Measurements from ENCODE around the gene IMP4. TPM values are rescaled to one million over a fixed set of nuclear protein-coding genes. Genes with fewer than 3 reads are reported as not detected.

The IMP4 gene
- polyA plus RNA-seq, 1 of the 3 experiments (the other 2 are of a cell fraction) = 252 TPM

GRCh38 chr2:130388221-130388907 is 45.7 kb downstream of the IMP4 start (continued):
- no peak for TF ChIP-seq NFIC (IDR thresholded peaks at IDR 0.05; ENCODE audit: borderline replicate concordance)

- H3K4me3 ChIP-seq (ENCODE audit: low read depth in 2 of 2, low read length in 1 of 2) = no peak overlapping the region
- TF ChIP-seq NRF1 (IDR thresholded peaks at IDR 0.05; ENCODE audit: low read depth, low read length) = no peak
- TF ChIP-seq USF1 (IDR thresholded peaks at IDR 0.05; ENCODE audit: borderline replicate concordance, low read depth) = no peak
- TF ChIP-seq RFX5 (IDR thresholded peaks at IDR 0.05; ENCODE audit: low read length) = no peak
- no peak for TF ChIP-seq YY1 (IDR thresholded peaks at IDR 0.05; ENCODE audit: low read depth)
- no peak for TF ChIP-seq FOXJ3 (CRISPR knock-in tag; IDR thresholded peaks at IDR 0.05)
- TF ChIP-seq GATA2 (CRISPR knock-in tag; IDR thresholded peaks at IDR 0.05) = no peak
- no peak for TF ChIP-seq NFIC (IDR thresholded peaks at IDR 0.05; ENCODE audit: borderline replicate concordance)
- TF ChIP-seq TAF1 (IDR thresholded peaks at IDR 0.05; ENCODE audit: borderline replicate concordance, low read depth, low read length) = no peak
- no peak for TF ChIP-seq RXRA (IDR thresholded peaks at IDR 0.05; ENCODE audit: borderline replicate concordance, low read depth)
- no peak for TF ChIP-seq USF2 (IDR thresholded peaks at IDR 0.05; ENCODE audit: borderline replicate concordance, low read depth, low read length)
- H3K27me3 ChIP-seq (ENCODE audit: insufficient read depth) = no peaks in the 10 kb centered on the region
- no peak overlapping the region for H3K27ac ChIP-seq (ENCODE audit: low read depth in 2 of 2, low read length in 1 of 2)
- no peaks in the 10 kb centered on the region for H3K9me2 ChIP-seq
- H3K79me2 ChIP-seq (ENCODE audit: insufficient read depth) = no peaks in the 10 kb centered on the region
- no peaks in the 10 kb centered on the region for H3K36me3 ChIP-seq (replicated peaks in 1 of 2; ENCODE audit: control insufficient read depth in 1 of 2, insufficient read depth in 2 of 2, low read length in 1 of 2)
- ChIA-PET CTCF (interaction anchor here (1.0 to 5.2 kb wide), 5 partner anchors 9 to 408 kb away, joined by 3 to 18 read pairs (median 4); partner anchors contain the start of gene PTPN18), POLR2A (interaction anchor here (3.2 kb wide), 1 partner anchor 47 kb away, joined by 10 read pairs; the partner anchor contains the start of gene IMP4)
- H4K20me1 ChIP-seq (ENCODE audit: insufficient read depth) = no peaks in the 10 kb centered on the region
- H3K9ac ChIP-seq = no peak overlapping the region
- DNase-seq = no peak
- H3F3A ChIP-seq (replicated peaks; ENCODE audit: insufficient read depth) = peaks cover 4% of the 10 kb centered on the region
- WGBS (ENCODE audit: low lambda C conversion rate) = 90% methylated on average over 6 of the region's 6 CpGs
- H3K4me1 ChIP-seq (ENCODE audit: control insufficient read depth in 1 of 2, insufficient read depth in 2 of 2, low read depth in 1 of 2, low read length in 1 of 2) = peaks cover 0 to 10% of the 10 kb centered on the region in 2 experiments; a peak in 1 of 4 replicates
- H3K9me3 ChIP-seq = no peaks in the 10 kb centered on the region
- no peak overlapping the region for H3K4me2 ChIP-seq
- no peak overlapping the region for H2AFZ ChIP-seq (ENCODE audit: low read depth)
Observed at GRCh38 chr2:130389358-130389757, 46.7 kb downstream of the IMP4 start.

GRCh38 chr2:130389783-130390182 is 47.1 kb downstream of the IMP4 start:
- Histone ChIP-seq H3K4me1 (ENCODE audit: control insufficient read depth in 1 of 2, insufficient read depth in 2 of 2, low read depth in 1 of 2, low read length in 1 of 2) (peaks cover 0 to 10% of the 10 kb centered on the region in 2 experiments; a peak in 1 of 4 replicates), H3K79me2 (ENCODE audit: insufficient read depth) (no peaks in the 10 kb centered on the region), H3K9me2 (no peaks in the 10 kb centered on the region), H3K9ac (no peak overlapping the region), H3K4me2 (no peak overlapping the region), H3K27ac (ENCODE audit: low read depth in 2 of 2, low read length in 1 of 2) (no peak overlapping the region), H2AFZ (ENCODE audit: low read depth) (no peak overlapping the region), H3K4me3 (ENCODE audit: low read depth in 2 of 2, low read length in 1 of 2) (no peak overlapping the region), H3F3A (replicated peaks; ENCODE audit: insufficient read depth) (peaks cover 4% of the 10 kb centered on the region), H4K20me1 (ENCODE audit: insufficient read depth) (no peaks in the 10 kb centered on the region), H3K27me3 (ENCODE audit: insufficient read depth) (no peaks in the 10 kb centered on the region), H3K36me3 (replicated peaks in 1 of 2; ENCODE audit: control insufficient read depth in 1 of 2, insufficient read depth in 2 of 2, low read length in 1 of 2) (no peaks in the 10 kb centered on the region), H3K9me3 (no peaks in the 10 kb centered on the region)
- ChIA-PET CTCF (interaction anchor here (1.0 to 5.2 kb wide), 4 partner anchors 10 to 408 kb away, joined by 3 to 18 read pairs (median 4); no protein-coding TSS in a partner anchor), POLR2A (interaction anchor here (3.2 kb wide), 1 partner anchor 47 kb away, joined by 10 read pairs; the partner anchor contains the start of gene IMP4)
- no peak for DNase-seq
- TF ChIP-seq PBX3 (IDR thresholded peaks at IDR 0.05) (no peak), EZH2phosphoT487 (IDR thresholded peaks at IDR 0.05; ENCODE audit: borderline replicate concordance, low read depth) (no peak), RCOR1 (IDR thresholded peaks at IDR 0.05; ENCODE audit: low read length) (no peak), RAD21 (IDR thresholded peaks at IDR 0.05; ENCODE audit: low read length) (no peak)
- 83% methylated on average over 3 of the region's 3 CpGs for WGBS (ENCODE audit: low lambda C conversion rate)

Data from SK-N-SH (cell line).